KG1 (cell line): ENCODE measurements around the gene SLC25A31.
A peak's percentile ranks its signal among the peaks of the same experiment; 100 is the strongest.

ENCODE experiments used
- DNase-seq: peaks from one replicate; lab custom pipeline; 2025; lab: John Stamatoyannopoulos, UW

Gene SLC25A31

DNA sequence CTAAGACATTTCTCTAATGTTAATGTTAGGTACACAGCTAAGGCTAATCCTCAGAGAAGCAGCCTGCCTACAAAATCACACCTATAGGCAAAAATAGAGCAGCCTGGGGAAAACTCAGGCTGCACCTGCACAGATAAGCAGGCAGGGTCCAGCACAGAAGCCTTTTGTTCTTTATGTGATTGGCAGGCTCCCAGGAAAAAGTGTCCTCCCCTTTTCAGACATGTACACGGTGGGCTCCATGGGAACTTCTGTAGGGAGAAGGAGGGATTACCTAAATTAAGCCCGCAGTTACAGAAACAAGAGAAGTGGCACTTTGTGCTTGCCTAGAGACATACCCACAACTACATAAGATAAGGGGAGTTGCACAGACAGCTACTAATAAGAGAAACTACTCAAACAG, 47.9 kb downstream of the SLC25A31 start:
- DNase-seq, result no peak

DNA sequence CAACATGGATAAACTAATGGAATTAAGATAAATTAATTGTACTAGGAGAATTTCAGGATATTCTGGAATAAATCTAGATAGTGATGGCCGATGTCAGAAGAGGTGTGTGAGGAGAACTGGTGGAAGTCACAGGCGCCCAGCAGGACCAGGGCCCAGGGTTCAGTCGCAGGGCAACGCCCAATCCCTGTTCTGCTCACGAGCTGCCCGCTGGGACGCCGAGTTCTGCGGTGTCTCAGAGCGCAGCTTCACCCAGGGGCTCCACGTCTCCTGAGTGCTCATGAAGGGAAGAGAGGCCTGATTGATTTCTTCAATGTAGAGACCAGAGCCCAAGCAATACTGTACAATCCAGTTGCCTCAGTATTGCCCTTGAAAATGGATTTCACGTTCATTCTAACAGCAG, 50.4 kb downstream of the SLC25A31 start:
- no peak for DNase-seq

DNA sequence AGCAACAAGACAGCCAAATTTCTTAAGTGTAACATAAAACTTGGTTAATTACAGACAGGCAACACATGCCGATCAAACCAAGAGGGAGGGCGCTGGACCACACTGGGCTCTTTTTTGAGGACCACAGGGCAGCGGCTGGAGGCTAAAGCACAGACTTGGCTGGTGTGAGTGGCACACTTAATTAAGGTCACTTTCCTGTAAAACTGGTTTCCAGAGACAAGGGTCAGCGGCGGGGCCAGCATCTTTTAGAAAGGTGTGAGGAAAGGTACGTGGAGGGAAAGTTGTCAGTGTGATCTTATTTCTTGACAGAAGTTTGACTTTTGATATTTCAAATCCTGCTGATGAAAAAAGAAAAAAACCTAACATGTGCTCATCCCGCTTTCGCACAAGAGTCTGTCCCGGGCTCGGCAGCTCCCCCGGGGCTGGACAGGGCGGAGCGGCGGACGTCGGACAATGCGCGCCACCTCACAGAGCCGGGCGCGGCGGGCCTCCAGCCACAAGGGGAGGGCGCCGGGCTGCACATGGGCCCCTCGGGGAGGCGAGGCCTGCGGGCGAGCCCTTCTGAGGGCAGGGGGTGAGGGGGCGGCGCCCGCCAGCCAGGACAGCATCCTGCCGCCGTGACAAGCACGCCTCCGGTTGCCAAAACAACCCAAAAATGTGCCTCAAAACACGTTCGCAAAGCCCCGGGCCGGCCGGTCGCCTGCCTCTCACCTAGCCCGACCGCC, 51.3 kb downstream of the SLC25A31 start:
- no peak for DNase-seq

DNA sequence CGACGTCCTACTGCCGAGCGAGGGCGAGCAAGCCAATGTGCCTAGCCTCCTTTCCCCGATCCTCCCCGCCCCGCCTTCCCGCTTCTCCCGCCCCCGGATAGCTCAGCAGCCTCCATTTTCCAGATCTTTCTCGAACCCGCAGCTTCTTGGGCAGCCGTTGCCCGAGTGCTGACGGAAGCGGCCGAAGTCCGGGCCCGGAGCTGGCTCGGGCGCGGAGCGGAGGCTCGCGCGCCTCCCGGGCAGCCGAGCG, 51.8 kb downstream of the SLC25A31 start:
- no peak for DNase-seq

DNA sequence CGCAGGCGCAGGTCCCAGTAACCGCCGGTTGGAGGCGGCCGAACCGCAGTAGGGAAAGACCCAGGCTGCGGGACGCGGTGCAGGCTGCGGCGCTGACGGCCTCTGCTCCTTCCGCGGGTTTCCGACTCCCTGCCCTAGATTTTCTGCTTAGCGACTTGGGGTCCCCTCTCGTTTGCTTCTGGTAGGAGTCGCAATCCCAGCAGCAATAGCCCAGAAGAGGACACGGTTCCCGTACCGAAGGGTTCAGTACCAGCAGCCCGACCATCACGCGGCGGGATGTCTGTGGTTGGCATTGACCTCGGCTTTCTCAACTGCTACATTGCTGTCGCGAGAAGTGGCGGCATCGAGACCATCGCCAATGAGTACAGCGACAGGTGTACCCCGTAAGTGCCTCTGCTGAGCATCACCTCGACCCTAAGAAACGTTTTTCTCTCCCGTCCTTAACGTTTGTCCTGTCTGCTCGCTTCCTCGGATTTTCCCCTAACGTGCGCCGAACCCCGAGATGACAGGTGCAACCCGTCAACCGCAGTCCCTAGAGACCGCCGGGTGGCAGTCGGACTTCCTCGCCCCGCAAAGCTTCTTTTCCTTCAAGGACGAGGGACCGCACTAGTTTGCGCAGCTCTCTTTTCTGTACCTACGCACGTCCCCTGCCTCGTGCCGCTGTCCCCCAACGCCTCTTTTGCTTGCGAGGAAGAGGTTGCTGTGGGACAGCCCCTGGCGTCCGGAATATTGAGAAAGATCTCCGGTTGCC, 52.2 kb downstream of the SLC25A31 start, which contains the start of gene HSPA4L:
Gene HSPA4L, plus strand, starts transcription at position 48 of the 751 bp plus-strand sequence. Its CDS starts 229 bp downstream, at position 277.
- peak; percentile 62 for DNase-seq

DNA sequence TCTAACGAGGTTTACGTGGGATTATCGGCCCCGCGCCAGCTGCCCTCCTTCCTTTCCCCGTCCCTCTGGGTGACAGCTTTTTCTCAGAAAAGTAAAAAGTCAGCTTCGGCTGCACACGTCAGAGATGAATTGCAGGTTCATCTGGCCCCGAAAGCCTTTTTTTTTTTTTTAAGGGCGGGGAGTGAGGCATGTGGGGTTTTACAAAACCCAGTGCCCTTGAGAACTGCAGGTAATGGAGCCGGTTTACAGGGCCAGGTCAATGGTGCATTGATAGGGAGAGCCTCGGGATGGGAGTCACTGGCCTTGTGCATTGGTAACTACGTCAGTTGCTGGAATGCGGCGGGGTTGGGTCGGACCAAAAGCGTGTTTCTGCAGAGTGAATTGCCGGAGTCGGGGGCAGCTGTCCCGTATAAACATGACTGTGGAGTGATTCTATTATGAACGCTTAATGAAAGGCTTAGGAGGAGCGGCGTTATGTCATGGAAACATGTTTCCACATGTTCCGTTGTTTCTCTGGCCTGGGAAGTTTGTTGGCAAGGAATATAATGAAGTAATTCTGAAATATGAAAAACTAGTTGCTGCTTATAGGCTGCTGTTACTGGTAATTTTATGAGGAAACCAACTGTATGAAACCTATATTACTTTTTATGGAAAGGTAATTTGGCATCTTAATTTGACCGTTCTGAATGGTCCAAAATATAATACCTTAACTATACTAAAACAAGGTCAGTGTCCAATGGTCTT, 53.0 kb downstream of the SLC25A31 start:
- no peak for DNase-seq

DNA sequence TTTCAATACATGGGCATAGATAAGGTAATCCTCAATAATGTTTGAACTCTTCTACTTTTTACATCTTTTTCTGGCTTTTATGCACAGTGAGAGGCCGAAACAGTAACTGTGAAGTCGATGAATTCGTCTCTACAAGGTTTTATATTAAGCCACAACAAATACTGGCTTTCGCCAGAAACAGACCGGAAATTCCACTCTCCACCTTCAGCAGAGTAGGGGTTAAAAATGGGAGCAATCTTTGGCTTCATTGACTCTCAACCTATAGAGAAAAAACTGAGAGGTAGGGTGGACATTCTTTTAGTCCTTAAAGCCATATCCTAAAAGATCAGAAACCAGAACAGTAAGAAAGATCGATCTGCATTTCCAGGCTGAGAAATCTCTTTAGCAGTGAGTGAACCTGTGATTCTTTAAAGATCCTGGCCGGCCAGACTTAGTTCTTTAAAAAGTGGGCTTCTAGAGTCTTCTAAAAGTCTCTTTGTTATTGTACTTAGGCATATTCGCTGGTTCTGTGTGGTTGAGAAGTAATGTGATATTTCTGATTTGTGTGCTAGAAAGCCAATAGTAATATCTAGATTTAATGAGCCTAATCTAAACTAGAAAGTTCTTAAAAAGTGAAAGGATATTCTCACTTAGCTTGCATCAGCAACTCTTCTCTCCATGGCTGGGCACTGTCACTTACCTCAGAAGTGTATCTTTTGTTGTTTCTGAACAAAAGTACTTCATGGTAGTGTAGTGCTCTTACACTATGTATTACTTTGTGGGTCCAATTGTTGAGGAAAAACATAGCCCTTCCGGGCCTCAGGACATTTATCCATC, 54.0 kb downstream of the SLC25A31 start:
- no peak for DNase-seq

DNA sequence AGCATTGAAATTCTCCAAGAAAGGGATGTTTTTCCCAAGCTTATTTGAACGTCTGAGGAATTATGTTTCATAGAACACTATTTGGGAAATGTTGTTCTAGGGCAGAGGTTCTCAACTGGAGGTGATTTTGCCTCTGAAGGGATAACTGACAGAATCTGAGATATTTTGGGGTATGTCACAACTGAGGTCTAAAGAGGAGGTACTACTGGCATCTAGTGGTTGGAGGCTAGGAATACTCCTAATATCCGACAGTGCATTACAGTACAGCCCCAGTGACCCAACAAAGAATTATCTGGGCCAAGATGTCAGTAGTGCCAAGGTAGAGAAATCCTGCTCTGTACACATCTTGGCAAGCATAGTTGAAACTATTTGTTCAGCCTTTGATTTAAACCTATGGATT, 58.3 kb downstream of the SLC25A31 start:
- DNase-seq, result no peak

DNA sequence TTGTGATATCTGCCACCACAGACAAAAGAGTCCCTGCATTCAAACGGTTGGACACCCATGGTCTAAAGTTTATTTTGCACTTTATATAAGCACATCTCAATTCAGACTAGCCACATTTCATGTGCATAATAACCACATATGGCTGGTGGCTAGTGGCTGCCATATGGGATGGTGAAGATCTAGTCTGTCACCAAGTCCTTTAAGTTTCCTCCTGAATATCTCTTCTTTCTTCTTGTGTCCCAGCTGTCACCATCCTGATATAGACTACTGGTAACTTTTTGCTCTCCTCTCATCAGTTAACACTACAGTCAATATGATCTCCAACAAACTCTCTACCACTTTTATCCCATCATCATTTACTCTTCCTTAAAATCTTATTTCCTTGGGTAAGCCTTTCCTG, 61.2 kb downstream of the SLC25A31 start:
- no peak for DNase-seq

DNA sequence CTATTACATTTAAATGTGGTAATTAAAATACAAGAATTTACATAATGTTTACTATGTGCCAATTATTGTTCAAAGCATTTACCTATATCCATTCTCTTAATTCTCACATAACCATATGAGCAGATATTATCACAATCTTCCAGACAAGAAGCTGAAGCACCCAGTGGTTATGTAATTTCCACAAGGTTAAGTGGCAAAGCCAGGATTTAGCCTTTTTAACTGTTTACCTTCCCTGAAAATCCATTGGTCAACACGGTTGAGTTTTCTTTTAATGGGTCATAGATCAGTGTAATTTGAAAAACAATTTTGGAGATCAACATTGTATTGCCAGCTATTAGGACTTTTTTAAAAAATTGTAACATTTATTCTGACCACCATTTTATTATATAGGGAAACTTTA, 63.3 kb downstream of the SLC25A31 start:
- no peak for DNase-seq

DNA sequence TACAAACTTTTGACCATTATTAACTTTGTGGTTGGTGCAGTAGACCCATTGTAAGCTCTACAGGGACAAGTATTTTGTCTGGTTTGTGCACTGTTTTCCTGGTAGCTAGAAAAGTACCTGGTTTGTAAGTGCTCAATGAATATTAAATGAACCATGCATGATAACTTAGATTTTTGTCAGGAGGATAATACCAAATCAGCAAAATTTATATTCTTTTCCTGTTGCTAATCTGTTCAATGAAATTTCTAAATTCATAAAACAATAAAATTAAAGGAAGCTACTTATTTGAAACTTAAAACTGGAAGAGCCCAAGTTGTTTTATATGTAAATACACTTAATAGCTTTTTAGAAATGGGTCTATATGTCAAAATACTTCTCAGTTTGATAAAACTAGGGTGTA, 69.5 kb downstream of the SLC25A31 start:
- no peak for DNase-seq

DNA sequence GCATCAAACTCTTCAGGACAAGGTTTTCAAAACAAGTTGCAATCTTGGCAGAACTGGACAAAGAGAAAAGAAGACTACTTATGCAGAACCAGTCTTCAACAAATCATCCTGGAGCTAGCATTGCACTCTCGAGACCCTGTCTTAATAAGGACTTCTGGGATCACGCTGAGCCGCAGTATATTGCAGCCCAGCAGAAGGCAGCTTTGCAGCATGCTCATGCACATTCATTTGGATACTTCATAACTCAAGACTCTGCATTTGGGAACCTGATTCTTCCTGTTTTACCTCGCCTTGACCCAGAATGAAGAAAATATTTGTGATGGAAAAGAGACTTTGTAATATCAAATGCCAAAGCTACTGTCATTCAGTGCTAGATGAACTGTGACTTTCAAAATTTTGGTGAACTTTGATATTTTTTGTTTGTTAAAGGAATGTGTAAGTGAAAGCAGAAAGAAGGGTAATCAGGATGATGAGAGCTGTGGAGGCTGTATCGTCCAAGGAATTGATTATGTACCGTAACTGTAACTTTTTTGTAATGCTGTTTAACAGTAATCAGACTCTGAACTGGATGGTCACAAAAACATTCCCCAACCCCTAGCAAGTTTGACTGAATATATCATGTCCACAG, 79.1 kb downstream of the SLC25A31 start:
- DNase-seq, result no peak

DNA sequence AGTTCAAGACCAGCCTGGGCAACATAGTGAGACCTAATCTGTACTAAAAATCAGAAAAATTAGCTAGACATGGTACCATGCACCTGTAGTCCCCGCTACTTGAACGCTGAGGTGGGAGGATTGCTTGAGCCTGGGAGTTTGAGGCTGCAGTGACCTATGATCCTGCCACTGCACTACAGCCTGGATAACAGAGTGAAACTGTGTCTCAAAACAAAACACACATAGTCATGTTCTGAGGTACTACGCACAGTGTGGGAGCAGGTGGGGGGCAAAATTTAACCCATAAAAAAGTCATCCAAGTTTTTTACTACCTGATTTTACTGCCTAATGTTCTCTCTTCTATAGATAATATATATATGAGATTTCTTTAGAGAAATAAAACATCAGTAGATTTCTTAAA, 80.4 kb downstream of the SLC25A31 start:
- DNase-seq, result no peak

DNA sequence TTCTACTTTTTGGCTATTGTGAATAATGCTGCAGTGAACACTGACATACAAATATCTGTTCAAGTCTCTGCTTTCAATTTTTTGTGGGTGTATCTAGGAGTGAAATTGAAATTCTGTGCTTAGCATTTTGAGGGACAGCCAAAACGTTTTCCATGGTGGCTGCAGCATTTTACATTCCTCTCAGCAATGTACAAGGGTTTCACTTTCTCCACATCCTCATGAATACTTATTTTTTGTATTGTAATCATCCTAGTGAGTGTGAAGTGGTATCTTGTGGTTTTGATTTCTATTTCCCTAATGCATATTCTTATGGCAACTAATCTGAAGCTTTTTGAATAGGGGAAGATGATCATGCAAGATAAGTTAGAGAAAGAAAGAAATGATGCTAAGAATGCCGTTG, 92.2 kb downstream of the SLC25A31 start:
- no peak for DNase-seq
